CD4-positive, alpha-beta T cell treated with Interleukin-6 for 4 hours (primary cell): Measurements from ENCODE around the gene SUN1.
"Not testable (repeated sequence)": the region's sequence is repeated elsewhere in the genome, so short reads cannot be mapped to it uniquely, and the experiment has no call there.

Source experiments
- DNase-seq: peaks from one replicate; pipeline ENCODE4 v3.0.0-alpha.2; 2020; ENCODE audit warnings: mixed read lengths

SUN1 gene

GRCh38 chr7:835021-835420 is 2.7 kb downstream of the SUN1 start:
- no peak for DNase-seq

GRCh38 chr7:835485-836401 is 3.5 kb downstream of the SUN1 start:
- no peak for DNase-seq

- no peak for DNase-seq
Measured at GRCh38 chr7:836429-836828, 4.2 kb downstream of the SUN1 start.

- DNase-seq: no peak
Measured at GRCh38 chr7:837001-837400, 4.7 kb downstream of the SUN1 start.

GRCh38 chr7:840001-840600 is 7.8 kb downstream of the SUN1 start:
- DNase-seq: no peak

GRCh38 chr7:841943-842342 is 9.7 kb downstream of the SUN1 start:
- no peak for DNase-seq

- DNase-seq: no peak
Measured at GRCh38 chr7:842431-843031, 10.3 kb downstream of the SUN1 start.

GRCh38 chr7:843230-843629 is 11.0 kb downstream of the SUN1 start:
- DNase-seq: no peak

GRCh38 chr7:844043-844442 is 11.8 kb downstream of the SUN1 start:
- no peak for DNase-seq

- DNase-seq: no peak
Measured at GRCh38 chr7:844514-844913, 12.2 kb downstream of the SUN1 start.

- DNase-seq: no peak
Measured at GRCh38 chr7:845091-845490, 12.8 kb downstream of the SUN1 start.

- DNase-seq: no peak
Measured at GRCh38 chr7:845731-846130, 13.5 kb downstream of the SUN1 start.

GRCh38 chr7:846958-847650 is 14.8 kb downstream of the SUN1 start:
- DNase-seq: not testable (repeated sequence)

- not testable (repeated sequence) for DNase-seq
Measured at GRCh38 chr7:847728-848127, 15.5 kb downstream of the SUN1 start.

GRCh38 chr7:849145-849544 is 16.9 kb downstream of the SUN1 start:
- DNase-seq: no peak

- no peak for DNase-seq
Measured at GRCh38 chr7:849781-850180, 17.5 kb downstream of the SUN1 start.

GRCh38 chr7:851204-851603 is 18.9 kb downstream of the SUN1 start:
- DNase-seq: no peak

- DNase-seq: no peak
Measured at GRCh38 chr7:853366-854117, 21.3 kb downstream of the SUN1 start.

GRCh38 chr7:854118-854775 is 22.0 kb downstream of the SUN1 start:
- DNase-seq: no peak

- no peak for DNase-seq
Measured at GRCh38 chr7:855686-856369, 23.6 kb downstream of the SUN1 start.

GRCh38 chr7:856444-857095 is 24.3 kb downstream of the SUN1 start:
- no peak for DNase-seq
